ENCODE data around the gene CHSY1.
"Not testable (repeated sequence)": the region's sequence is repeated elsewhere in the genome, so short reads cannot be mapped to it uniquely, and the experiment has no call there.

The CHSY1 gene

DNA sequence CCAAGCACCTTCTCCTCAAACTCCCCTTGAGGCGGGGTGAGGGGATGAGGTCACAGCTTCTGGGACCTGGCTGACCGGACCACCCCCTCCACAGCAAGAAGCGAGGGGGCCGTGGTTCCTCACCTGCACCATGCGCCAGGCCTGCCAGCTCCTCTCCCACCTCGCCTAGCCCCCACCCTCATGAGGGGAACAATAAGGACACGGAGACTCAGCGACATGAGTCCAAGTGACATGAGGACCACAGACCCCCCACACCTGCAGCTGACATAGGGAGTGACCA lies 118.7 kb downstream of the CHSY1 start:
- no peak for DNase-seq

DNA sequence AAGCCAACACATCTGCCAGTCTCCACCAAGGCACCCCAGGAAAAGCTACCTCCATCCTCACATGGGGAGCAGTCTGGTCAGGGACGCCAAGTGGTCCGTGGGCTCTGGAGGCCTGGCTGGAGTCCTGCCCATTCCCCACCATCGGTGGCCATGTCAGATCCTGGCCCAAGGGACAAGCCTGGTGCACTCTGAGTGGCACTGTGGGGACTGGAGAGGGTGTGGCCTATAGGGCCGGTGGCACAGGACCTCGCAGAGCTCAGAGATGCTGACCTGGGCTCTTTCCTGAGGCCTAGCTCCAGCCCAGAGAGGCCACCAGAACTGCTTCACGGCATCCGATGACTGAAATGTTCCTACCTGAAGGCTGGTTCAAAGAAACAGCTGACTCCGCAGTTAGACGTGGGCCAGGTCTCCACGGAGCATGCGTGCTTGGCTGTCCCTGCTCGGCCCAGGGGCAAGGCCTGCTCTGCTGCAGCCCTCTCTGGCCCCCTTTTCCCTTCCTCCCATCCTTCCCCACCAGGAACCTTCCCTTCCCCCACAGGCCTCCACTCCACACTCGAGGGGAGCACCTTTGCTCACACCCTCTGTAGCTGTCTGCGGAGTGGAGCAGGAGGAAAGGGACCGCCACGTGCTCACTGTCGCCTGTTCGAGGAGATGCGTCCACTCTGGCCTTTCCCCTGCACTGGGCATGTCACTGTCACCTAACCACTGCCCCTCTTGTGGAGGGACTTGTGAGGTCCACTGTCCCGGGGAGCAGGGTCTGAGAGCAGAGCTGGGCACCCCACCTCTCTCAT lies 119.3 kb downstream of the CHSY1 start:
- no peak for DNase-seq

DNA sequence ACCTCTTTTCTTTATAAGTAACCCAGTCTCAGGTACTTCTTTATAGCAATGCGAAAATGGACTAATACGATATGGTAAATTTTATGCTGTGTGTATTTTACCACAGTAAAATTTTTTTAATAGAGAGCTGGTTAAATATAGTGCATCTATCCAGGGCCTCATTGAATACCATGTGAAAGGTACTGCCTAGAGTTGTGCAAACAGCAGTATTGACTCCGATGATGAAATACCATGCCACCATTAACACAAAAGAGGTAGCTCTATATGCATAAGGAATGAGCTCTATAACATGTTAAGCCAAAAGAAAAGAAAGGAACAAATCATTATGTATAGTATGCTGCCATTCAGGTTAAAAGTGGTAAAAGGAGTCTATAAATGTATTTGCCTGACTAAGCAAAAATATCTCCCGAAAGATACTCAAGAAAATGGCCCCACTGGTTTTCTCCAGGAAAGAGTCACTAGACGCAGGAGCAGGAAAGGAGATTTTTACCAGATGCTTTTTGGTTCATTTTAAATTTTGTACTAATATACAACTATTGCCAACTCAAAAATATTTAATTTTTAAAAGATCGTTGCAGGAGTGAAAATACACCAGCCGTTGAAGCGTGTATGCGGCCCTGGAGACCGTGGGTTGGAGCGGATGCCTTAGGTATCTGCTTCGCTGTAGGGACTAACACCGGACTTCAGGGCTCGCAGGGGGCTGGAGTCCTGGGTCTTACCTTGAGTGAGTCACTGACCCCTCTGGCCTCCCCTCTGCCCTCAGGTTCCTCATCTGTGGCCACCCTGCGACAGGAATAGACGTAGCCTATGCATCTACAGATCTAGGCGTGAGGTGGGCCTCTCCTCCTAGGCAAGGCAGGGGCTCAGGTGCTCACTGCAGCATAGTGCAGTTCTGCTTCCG lies 120.1 kb downstream of the CHSY1 start:
- DNase-seq: no peak

DNA sequence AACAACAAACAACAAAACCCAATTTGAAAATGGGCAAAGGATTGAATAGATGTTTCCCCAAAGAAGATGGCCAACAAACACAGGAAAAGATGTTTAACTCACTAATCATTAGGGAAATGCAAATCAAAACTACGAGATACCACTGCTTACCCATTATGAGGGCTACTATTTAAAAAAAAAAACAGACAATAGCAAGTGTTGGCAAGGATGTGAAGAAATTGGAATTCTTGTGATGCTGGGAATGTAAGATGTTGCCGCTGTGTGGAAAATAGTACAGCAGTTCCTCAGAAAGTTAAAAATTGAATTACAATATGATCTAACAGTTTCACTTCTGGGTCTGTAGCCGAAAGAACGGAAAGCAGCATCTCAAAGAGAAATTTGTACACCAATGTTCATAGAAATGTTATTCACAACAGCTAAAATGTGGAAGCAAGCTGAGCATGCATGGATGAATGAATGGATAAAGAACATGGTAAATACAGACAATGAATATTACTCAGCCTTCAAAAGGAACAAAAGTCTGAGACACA lies 121.9 kb downstream of the CHSY1 start:
- no peak for DNase-seq

DNA sequence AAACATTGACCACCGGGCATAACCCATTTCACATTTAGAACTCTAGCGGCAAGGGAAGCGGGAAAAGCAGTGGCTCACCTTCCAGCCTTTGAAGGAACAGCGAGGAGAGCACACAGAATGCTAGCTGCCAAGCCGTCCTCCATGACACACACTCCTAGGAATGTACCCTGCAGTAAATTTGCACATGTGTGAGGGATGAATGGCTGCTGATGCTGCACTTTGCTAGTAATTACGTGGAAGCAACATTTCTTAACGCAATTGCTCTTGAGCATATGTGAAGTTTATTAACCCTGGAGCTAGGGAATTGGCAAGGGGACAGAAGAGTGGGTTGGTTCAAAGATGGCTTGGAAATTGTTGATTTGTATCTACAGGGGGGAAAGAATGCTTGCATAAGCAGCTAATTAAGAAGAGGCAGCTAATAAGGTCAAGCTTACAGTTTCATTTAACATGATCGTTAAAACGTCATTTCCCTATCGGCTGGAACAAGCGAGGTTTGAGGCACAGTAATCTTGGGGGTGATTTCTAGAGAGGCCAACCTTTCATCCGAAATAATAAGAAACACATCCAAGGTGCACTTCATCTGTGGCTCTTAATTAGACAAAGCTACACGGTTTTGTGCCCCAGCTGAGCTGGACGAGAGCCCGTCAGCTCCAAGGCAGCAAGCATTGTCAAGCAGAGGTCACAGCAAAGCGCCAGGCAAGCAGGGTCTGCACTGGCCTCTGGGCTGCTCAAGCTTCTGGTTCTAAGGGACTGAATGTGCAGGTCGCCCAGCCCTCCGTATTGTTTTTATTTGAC lies 123.4 kb downstream of the CHSY1 start:
- DNase-seq: no peak

DNA sequence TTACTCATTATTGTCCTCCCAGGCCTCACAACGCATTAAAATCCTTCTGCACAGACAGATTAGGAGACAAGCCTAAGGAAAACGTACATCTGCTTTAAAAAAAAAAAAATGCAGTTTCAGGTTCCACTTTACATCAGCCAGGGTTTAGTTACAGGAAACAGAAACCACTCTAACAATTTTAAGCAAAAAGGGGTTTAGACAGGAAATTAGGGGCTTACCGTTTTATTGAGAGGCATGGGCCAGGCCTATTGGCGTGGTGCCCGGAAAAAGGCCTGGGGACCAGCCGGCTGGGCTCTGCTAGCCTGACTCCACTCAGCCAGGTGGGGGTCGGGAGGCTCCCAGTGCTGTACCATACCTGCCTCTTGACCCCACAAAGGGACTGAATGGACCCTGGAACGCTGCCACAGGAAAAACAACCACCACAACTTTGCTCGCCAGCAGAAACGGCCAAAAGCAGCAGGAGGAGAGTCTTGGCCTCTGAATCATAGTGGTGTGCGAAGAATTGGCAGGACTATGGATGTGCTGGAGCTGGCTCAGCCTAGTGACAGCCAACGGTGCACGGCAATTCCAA lies 124.3 kb downstream of the CHSY1 start:
- no peak for DNase-seq

DNA sequence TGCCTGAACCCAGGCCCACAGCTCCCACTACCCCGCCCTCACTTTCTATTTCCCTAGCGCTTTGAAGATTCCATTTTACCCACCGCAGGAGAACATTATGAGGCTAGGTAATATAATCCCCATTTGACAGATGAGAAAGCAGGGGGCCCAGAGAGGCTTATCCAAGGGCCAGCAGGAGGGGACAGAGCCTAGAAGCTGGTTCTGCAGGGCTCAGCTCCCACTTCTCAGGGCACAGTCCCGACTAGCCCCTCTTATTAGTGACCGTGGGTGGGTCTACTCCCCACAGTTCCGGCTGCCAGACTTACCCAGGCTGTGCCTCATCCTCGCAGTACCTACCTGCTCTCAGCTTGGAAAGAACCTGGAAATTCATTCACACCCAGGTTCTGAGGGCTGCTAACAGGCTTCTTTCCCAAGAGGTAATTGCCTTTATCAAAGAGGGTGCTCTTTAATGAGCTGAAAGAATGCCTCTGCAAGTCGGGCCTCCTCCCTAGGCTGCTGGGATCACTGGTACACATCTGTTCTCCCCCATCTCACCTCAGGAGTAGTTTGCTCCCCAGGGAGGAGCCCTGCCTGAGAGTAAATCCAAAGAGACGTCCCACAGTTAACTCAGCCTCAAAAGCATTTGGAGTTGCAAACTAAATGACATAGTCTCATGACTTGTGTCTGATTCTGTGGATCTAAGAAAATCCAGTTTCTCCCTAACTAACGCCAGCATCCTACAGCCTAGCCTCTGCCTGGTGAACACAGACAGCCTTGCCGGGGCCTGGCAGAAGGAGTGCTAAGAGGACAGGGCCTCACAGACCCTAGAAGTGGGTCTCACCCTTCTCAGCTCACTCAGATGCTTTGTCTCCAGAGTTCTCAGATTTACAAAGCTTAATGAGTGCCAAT lies 125.0 kb downstream of the CHSY1 start:
- DNase-seq: no peak

DNA sequence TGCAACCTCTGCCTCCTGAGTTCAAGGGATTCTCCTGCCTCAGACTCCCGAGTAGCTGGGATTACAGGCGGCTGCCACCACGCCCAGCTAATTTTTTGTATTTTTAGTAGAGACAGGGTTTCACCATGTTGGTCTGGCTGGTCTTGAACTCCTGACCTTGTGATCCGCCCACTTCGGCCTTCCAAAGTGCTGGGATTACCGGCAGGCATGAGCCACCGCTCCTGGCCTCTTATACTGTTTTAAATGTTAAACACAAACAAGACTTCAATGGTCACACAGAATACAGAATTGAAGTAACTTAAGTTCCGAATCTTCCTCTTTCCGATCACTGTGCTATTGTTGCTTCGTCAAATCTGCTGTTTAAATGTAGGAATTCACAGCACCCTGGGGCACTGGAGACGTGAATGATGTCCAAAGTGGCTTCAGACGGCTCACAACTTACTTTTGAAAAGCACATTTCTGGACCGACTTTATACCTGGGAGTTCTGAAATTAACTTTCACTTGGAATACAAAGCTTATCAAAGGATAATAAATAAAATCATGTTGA lies 125.9 kb downstream of the CHSY1 start:
- not testable (repeated sequence) for DNase-seq

Measured in activated gamma-delta T cell (primary cell).